ENCODE measurements around the gene DAAM2.

DNA sequence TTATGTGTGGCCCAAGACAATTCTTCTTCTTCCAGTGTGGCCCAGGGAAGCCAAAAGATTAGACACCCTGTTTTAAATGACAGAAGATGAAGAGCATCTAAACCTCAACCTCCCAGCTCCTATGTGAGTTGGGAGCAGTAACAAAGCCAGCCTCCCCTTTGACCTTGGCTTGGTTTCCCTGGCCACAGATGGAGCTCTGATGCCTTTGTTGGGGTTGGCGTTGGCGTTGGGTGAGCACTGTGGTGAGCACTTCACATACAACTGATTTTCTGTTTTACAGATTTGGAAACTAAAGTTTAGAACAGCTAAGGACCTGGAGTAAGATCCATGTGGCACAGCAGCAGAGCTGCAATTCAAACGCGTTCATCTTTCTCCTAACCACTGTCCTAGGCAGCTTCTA, 22.1 kb downstream of the DAAM2 start:
- TF ChIP-seq, protein P1, sequence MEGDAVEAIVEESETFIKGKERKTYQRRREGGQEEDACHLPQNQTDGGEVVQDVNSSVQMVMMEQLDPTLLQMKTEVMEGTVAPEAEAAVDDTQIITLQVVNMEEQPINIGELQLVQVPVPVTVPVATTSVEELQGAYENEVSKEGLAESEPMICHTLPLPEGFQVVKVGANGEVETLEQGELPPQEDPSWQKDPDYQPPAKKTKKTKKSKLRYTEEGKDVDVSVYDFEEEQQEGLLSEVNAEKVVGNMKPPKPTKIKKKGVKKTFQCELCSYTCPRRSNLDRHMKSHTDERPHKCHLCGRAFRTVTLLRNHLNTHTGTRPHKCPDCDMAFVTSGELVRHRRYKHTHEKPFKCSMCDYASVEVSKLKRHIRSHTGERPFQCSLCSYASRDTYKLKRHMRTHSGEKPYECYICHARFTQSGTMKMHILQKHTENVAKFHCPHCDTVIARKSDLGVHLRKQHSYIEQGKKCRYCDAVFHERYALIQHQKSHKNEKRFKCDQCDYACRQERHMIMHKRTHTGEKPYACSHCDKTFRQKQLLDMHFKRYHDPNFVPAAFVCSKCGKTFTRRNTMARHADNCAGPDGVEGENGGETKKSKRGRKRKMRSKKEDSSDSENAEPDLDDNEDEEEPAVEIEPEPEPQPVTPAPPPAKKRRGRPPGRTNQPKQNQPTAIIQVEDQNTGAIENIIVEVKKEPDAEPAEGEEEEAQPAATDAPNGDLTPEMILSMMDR (optimal IDR thresholded peaks at IDR 0.05 in 1 of 3, IDR thresholded peaks at IDR 0.05 in 1 of 3, conservative IDR thresholded peaks at IDR 0.05 in 1 of 3; ENCODE audit: extremely low read depth in 1 of 3, insufficient read depth in 2 of 3, low read length in 3 of 3), result no peak
- TF ChIP-seq EZH2 (IDR thresholded peaks at IDR 0.05; ENCODE audit: low read length), result no peak
